ENCODE data around the gene LY6G5B. TPM values are rescaled to one million over a fixed set of nuclear protein-coding genes. Genes with fewer than 3 reads are reported as not detected.

LY6G5B gene
- total RNA-seq, 2 donors from 2014 or later, result 1.8 to 13.0 TPM

DNA sequence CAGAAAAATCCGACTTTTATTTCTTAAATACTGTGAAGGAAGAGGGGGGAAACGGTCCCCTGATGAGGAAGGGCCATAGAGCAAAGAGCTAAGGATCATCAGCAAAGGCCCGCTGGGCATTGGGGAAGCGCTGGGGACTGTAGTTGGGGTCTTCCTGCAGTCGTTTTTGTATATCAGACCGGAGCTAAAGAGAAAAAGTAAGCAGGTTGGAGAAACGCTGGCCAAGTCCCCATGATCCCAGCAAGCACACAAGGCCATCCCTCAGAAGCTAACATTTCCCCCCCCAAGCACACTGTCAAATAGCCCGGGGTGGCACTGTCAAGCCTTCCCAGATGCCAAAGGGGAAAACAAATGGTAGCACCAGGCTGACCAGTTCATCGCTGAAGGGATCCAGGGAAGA lies 30.7 kb upstream of the LY6G5B start:
- H3K27me3 ChIP-seq (replicated peaks; ENCODE audit: insufficient read depth), result no peaks in the 10 kb centered on the region
- H3K36me3 ChIP-seq, result peaks cover 37 to 56% of the 10 kb centered on the region in 2 donors
- no peak overlapping the region for H3K27ac ChIP-seq
- 73% methylated on average over 9 of the region's 9 CpGs for WGBS
- DNase-seq (ENCODE audit: low spot score), result no peak
- H3K4me1 ChIP-seq (replicated peaks), result no peaks in the 10 kb centered on the region
- TF ChIP-seq, protein P1, sequence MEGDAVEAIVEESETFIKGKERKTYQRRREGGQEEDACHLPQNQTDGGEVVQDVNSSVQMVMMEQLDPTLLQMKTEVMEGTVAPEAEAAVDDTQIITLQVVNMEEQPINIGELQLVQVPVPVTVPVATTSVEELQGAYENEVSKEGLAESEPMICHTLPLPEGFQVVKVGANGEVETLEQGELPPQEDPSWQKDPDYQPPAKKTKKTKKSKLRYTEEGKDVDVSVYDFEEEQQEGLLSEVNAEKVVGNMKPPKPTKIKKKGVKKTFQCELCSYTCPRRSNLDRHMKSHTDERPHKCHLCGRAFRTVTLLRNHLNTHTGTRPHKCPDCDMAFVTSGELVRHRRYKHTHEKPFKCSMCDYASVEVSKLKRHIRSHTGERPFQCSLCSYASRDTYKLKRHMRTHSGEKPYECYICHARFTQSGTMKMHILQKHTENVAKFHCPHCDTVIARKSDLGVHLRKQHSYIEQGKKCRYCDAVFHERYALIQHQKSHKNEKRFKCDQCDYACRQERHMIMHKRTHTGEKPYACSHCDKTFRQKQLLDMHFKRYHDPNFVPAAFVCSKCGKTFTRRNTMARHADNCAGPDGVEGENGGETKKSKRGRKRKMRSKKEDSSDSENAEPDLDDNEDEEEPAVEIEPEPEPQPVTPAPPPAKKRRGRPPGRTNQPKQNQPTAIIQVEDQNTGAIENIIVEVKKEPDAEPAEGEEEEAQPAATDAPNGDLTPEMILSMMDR (IDR thresholded peaks at IDR 0.05), result no peak
- TF ChIP-seq POLR2A (IDR thresholded peaks at IDR 0.05), result no peak
- TF ChIP-seq POLR2AphosphoS5 (IDR thresholded peaks at IDR 0.05), result no peak
- intact Hi-C loops (cut with DNase I), result no loop called here
- no peaks in the 10 kb centered on the region for H3K9me3 ChIP-seq
- no peak overlapping the region for H3K4me3 ChIP-seq

DNA sequence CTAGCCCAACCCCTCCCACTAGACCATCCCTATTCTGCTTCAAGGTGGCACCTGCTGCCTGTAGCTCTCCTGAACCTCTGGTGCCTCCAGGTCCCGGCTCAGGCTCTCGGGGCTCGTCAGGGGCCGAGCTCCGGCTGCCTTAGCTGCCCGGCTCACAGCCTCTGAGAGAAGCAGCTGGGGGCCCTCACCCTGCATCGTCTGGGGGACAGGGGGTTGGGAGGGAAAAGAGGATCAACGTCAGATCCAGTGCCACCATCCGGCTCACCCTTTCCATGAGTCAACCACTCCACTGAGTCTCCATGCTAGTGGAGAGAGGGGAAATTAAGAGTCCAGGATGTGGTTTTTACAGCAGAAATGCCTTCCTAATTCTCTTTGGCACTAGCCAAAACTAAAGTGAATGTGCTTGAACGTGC lies 30.3 kb upstream of the LY6G5B start:
- Histone ChIP-seq H3K4me1 (replicated peaks) (no peaks in the 10 kb centered on the region), H3K4me3 (no peak overlapping the region), H3K9me3 (no peaks in the 10 kb centered on the region), H3K36me3 (peaks cover 40 to 60% of the 10 kb centered on the region in 2 donors), H3K27me3 (replicated peaks; ENCODE audit: insufficient read depth) (no peaks in the 10 kb centered on the region), H3K27ac (no peak overlapping the region)
- intact Hi-C loops (cut with DNase I), result no loop called here
- WGBS, result 60% methylated on average over 5 of the region's 10 CpGs
- TF ChIP-seq POLR2A (IDR thresholded peaks at IDR 0.05) (no peak), POLR2AphosphoS5 (IDR thresholded peaks at IDR 0.05) (no peak)
- TF ChIP-seq, protein P1 (IDR thresholded peaks at IDR 0.05), result no peak
- no peak for DNase-seq (ENCODE audit: low spot score)

- WGBS, result 97% methylated on average over 6 of the region's 6 CpGs
- DNase-seq (ENCODE audit: low spot score), result no peak
Observed at GRCh38 chr6:31640612-31641011, 29.2 kb upstream of the LY6G5B start.

GRCh38 chr6:31641370-31641769 lies 28.4 kb upstream of the LY6G5B start:
- Histone ChIP-seq H3K27ac (no peak overlapping the region), H3K4me1 (replicated peaks) (no peaks in the 10 kb centered on the region), H3K27me3 (replicated peaks; ENCODE audit: insufficient read depth) (no peaks in the 10 kb centered on the region), H3K4me3 (no peak overlapping the region), H3K9me3 (no peaks in the 10 kb centered on the region), H3K36me3 (peaks cover 37 to 64% of the 10 kb centered on the region in 2 donors)
- WGBS, result 90% methylated on average over 4 of the region's 4 CpGs
- DNase-seq (ENCODE audit: low spot score), result no peak
- TF ChIP-seq POLR2A (IDR thresholded peaks at IDR 0.05), result no peak
- TF ChIP-seq, protein P1 (IDR thresholded peaks at IDR 0.05), result no peak
- TF ChIP-seq POLR2AphosphoS5 (IDR thresholded peaks at IDR 0.05), result no peak
- intact Hi-C loops (cut with DNase I), result no loop called here

More at GRCh38 chr6:31640612-31641011, 29.2 kb upstream of the LY6G5B start:
- Histone ChIP-seq H3K4me1 (replicated peaks) (no peaks in the 10 kb centered on the region), H3K4me3 (no peak overlapping the region), H3K9me3 (no peaks in the 10 kb centered on the region), H3K27me3 (replicated peaks; ENCODE audit: insufficient read depth) (no peaks in the 10 kb centered on the region), H3K27ac (no peak overlapping the region), H3K36me3 (peaks cover 39 to 63% of the 10 kb centered on the region in 2 donors)
- TF ChIP-seq, protein P1 (IDR thresholded peaks at IDR 0.05), result no peak
- no peak for TF ChIP-seq POLR2AphosphoS5 (IDR thresholded peaks at IDR 0.05)
- TF ChIP-seq POLR2A (IDR thresholded peaks at IDR 0.05), result no peak
- intact Hi-C loops (cut with DNase I), result no loop called here

- H3K27ac ChIP-seq, result no peak overlapping the region
- intact Hi-C loops (cut with DNase I), result no loop called here
- no peaks in the 10 kb centered on the region for H3K4me1 ChIP-seq (replicated peaks)
- no peak overlapping the region for H3K4me3 ChIP-seq
- H3K36me3 ChIP-seq, result peaks cover 37 to 69% of the 10 kb centered on the region in 2 donors
- WGBS, result 91% methylated on average over 6 of the region's 6 CpGs
- TF ChIP-seq POLR2AphosphoS5 (IDR thresholded peaks at IDR 0.05) (no peak), POLR2A (IDR thresholded peaks at IDR 0.05) (no peak)
- TF ChIP-seq, protein P1 (IDR thresholded peaks at IDR 0.05), result no peak
- DNase-seq (ENCODE audit: low spot score), result no peak
- H3K9me3 ChIP-seq, result no peaks in the 10 kb centered on the region
- H3K27me3 ChIP-seq (replicated peaks; ENCODE audit: insufficient read depth), result no peaks in the 10 kb centered on the region
Observed at GRCh38 chr6:31642798-31643570, 26.8 kb upstream of the LY6G5B start.
